ENCODE data around the gene COLEC11.

The COLEC11 gene

DNA sequence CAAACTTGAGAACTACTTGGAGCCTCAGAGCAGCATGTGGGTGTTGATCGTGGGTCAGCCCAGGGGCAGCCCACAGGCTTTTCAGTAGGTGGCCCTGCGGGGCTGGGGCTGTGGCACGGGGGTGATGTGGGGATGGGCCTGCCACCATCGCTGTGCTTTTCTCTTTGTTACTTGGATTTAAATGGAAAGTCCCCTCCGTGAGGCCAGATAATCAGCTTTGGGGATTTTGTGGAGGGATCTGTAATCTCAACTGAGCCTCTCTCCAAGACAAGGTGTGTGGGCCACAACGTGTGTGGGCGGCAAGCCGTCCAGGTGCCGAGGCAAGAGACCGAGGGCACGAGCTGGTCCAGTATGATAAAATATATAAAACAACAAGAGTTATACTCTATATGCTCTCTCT, 16.7 kb downstream of the COLEC11 start:
- no peak overlapping the region for H3K4me3 ChIP-seq (ENCODE audit: low read depth, low read length)
- no peaks in the 10 kb centered on the region for H3K9me3 ChIP-seq (ENCODE audit: control insufficient read depth, insufficient read depth, low read depth, low read length)
- no peaks in the 10 kb centered on the region for H3K4me1 ChIP-seq (ENCODE audit: control insufficient read depth, insufficient read depth, low read length)
- TF ChIP-seq KLF8 (tag by site-specific recombination; IDR thresholded peaks at IDR 0.05), result no peak
- TF ChIP-seq ZNF404 (tag by site-specific recombination; IDR thresholded peaks at IDR 0.05), result no peak
- TF ChIP-seq ZNF311 (tag by site-specific recombination; IDR thresholded peaks at IDR 0.05; ENCODE audit: borderline replicate concordance), result no peak
- no peak for TF ChIP-seq MEIS1 (CRISPR knock-in tag; IDR thresholded peaks at IDR 0.05; ENCODE audit: borderline replicate concordance)
- TF ChIP-seq ZNF677 (tag by site-specific recombination; IDR thresholded peaks at IDR 0.05), result no peak
- no peak for TF ChIP-seq ZNF585B (tag by site-specific recombination; IDR thresholded peaks at IDR 0.05)
- no peak for TF ChIP-seq SCRT2 (tag by site-specific recombination; IDR thresholded peaks at IDR 0.05)
- TF ChIP-seq ZNF214 (tag by site-specific recombination; IDR thresholded peaks at IDR 0.05; ENCODE audit: borderline replicate concordance), result no peak
- no peak for TF ChIP-seq ZNF670 (tag by site-specific recombination; IDR thresholded peaks at IDR 0.05; ENCODE audit: low read depth)
- TF ChIP-seq ZBTB21 (tag by site-specific recombination; IDR thresholded peaks at IDR 0.05), result no peak
- TF ChIP-seq ZNF530 (tag by site-specific recombination; IDR thresholded peaks at IDR 0.05; ENCODE audit: low read depth), result no peak
- no peak for TF ChIP-seq ZNF426 (tag by site-specific recombination; IDR thresholded peaks at IDR 0.05)
- no peak for TF ChIP-seq ZNF23 (tag by site-specific recombination; IDR thresholded peaks at IDR 0.05; ENCODE audit: borderline replicate concordance)
- no peak for TF ChIP-seq ZNF501 (tag by site-specific recombination; IDR thresholded peaks at IDR 0.05)
- no peak for TF ChIP-seq ZNF132 (tag by site-specific recombination; IDR thresholded peaks at IDR 0.05; ENCODE audit: borderline replicate concordance)
- no peak for TF ChIP-seq ZNF521 (tag by site-specific recombination; IDR thresholded peaks at IDR 0.05)
- no peak overlapping the region for H3K27ac ChIP-seq (ENCODE audit: extremely low read depth, low read depth, low read length)
- POLR2A ChIA-PET, result no interaction called here
- H3K36me3 ChIP-seq (ENCODE audit: control insufficient read depth in 2 of 2, insufficient read depth in 1 of 2, low read length in 2 of 2), result no peaks in the 10 kb centered on the region
- CTCF ChIA-PET, result no interaction called here

DNA sequence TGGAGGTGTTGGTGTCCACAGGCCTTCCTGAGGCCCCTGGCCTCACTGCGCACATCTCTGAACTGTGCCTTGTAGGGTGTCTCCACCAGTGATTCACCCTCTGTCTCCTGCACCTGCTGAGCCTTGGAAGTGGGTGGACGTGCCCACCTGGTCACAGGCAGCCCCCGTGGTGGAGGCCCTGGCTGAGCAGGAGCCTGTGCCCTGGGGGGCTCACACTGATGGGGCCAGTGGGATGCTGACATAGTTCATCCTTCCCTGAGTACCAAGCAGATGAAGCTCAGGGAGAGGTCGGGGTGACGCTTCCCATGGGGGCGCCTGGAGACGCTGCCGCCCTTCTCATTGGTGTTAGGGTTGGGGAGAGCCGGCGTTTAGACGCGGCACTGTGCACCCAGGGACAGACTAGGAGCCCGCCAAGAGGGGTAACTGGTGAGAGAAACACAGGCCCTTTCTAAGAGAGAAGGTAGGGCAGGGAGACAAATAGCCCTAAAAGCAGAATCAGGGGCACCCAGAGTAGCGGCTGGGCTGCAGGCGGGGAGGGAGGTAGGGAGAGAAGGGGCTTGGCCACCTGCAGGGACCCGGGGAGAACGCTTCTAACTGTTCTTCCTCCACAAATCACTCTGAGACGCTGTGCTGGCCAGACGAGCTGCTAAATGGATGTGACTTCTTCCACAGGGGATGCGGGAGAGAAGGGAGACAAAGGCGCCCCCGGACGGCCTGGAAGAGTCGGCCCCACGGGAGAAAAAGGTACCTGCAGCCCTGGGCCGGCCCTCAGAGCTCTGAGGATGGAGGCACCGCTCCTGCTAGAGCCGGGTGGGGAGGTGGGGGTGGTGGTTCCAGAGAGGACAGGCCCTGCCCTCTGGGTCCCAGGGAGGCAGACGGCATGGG, 18.0 kb downstream of the COLEC11 start:
- Histone ChIP-seq H3K4me3 (ENCODE audit: low read depth, low read length) (no peak overlapping the region), H3K9me3 (ENCODE audit: control insufficient read depth, insufficient read depth, low read depth, low read length) (no peaks in the 10 kb centered on the region)
- CTCF ChIA-PET, result interaction anchor here (0.6 kb wide), 1 partner anchor 52 kb away, joined by 8 read pairs; no protein-coding TSS in a partner anchor

More for the DNA sequence above, 18.0 kb downstream of the COLEC11 start:
- POLR2A ChIA-PET, result no interaction called here
- Histone ChIP-seq H3K4me1 (ENCODE audit: control insufficient read depth, insufficient read depth, low read length) (no peaks in the 10 kb centered on the region), H3K36me3 (ENCODE audit: control insufficient read depth in 2 of 2, insufficient read depth in 1 of 2, low read length in 2 of 2) (no peaks in the 10 kb centered on the region), H3K27ac (ENCODE audit: extremely low read depth, low read depth, low read length) (no peak overlapping the region)
- TF ChIP-seq ZNF521 (tag by site-specific recombination; IDR thresholded peaks at IDR 0.05) (no peak), ZNF626 (tag by site-specific recombination; IDR thresholded peaks at IDR 0.05) (no peak), ZNF596 (tag by site-specific recombination; IDR thresholded peaks at IDR 0.05) (no peak), ZNF214 (tag by site-specific recombination; IDR thresholded peaks at IDR 0.05; ENCODE audit: borderline replicate concordance) (no peak), ZNF560 (tag by site-specific recombination; IDR thresholded peaks at IDR 0.05; ENCODE audit: borderline replicate concordance) (no peak), PRDM1 (tag by site-specific recombination; IDR thresholded peaks at IDR 0.05) (no peak), KLF10 (tag by site-specific recombination; IDR thresholded peaks at IDR 0.05) (no peak), SETDB1 (IDR thresholded peaks at IDR 0.05; ENCODE audit: insufficient read length, low read length) (no peak)
- TF ChIP-seq, protein P1, sequence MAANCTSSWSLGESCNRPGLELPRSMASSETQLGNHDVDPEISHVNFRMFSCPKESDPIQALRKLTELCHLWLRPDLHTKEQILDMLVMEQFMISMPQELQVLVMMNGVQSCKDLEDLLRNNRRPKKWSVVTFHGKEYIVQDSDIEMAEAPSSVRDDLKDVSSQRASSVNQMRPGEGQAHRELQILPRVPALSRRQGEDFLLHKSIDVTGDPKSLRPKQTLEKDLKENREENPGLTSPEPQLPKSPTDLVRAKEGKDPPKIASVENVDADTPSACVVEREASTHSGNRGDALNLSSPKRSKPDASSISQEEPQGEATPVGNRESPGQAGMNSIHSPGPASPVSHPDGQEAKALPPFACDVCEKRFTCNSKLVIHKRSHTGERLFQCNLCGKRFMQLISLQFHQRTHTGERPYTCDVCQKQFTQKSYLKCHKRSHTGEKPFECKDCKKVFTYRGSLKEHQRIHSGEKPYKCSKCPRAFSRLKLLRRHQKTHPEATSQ (tag by site-specific recombination; IDR thresholded peaks at IDR 0.05), result no peak
- TF ChIP-seq, protein P2, sequence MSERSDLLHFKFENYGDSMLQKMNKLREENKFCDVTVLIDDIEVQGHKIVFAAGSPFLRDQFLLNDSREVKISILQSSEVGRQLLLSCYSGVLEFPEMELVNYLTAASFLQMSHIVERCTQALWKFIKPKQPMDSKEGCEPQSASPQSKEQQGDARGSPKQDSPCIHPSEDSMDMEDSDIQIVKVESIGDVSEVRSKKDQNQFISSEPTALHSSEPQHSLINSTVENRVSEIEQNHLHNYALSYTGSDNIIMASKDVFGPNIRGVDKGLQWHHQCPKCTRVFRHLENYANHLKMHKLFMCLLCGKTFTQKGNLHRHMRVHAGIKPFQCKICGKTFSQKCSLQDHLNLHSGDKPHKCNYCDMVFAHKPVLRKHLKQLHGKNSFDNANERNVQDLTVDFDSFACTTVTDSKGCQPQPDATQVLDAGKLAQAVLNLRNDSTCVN (tag by site-specific recombination; optimal IDR thresholded peaks at IDR 0.05), result no peak
- TF ChIP-seq, protein P3, sequence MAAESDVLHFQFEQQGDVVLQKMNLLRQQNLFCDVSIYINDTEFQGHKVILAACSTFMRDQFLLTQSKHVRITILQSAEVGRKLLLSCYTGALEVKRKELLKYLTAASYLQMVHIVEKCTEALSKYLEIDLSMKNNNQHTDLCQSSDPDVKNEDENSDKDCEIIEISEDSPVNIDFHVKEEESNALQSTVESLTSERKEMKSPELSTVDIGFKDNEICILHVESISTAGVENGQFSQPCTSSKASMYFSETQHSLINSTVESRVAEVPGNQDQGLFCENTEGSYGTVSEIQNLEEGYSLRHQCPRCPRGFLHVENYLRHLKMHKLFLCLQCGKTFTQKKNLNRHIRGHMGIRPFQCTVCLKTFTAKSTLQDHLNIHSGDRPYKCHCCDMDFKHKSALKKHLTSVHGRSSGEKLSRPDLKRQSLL (tag by site-specific recombination; IDR thresholded peaks at IDR 0.05), result no peak
- TF ChIP-seq, protein P4, sequence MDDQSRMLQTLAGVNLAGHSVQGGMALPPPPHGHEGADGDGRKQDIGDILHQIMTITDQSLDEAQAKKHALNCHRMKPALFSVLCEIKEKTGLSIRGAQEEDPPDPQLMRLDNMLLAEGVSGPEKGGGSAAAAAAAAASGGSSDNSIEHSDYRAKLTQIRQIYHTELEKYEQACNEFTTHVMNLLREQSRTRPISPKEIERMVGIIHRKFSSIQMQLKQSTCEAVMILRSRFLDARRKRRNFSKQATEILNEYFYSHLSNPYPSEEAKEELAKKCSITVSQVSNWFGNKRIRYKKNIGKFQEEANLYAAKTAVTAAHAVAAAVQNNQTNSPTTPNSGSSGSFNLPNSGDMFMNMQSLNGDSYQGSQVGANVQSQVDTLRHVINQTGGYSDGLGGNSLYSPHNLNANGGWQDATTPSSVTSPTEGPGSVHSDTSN (CRISPR knock-in tag; IDR thresholded peaks at IDR 0.05), result no peak

Measured in HEK293 (cell line).